ENCODE measurements around the gene SRPK2. TPM values are rescaled to one million over a fixed set of nuclear protein-coding genes. Genes with fewer than 3 reads are reported as not detected.

SRPK2 gene
- total and polyA plus RNA-seq, 2 of the 8 experiments (the other 6 are each of a cell fraction or from before 2014, with no cell fraction given): 10.0 to 47.1 TPM

DNA sequence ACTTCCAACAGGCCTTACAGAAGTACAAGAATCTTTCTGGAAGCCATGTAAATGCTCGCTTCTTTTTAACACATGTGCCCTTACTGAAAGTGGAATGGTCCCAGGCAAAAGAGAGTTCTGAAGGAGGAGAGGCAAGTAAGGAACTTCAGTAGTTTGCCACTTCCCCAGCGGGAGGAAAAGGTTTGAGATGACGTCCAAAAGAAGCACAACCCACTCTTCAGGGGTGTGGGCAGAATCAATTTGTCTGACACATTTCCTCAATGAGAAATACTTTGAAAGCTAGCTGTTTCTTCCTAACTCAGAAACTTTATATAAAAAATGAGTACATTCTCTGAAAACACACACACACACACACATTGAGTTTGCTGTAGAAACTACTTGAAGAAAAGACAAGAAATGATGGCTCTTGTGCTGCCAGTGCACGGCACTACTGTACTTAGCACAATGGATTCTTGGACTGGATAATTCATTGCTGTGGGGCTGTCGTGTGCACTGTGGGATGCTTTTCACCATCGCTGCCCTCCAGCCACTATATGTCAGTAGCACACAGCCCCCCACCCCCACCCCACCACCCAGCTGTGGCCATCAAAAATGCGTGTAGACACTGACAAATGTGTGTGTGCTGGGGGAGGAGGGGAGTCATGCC is 183.0 kb downstream of the SRPK2 start:
- no peaks in the 10 kb centered on the region for H3K27me3 ChIP-seq (replicated peaks in 1 of 4; ENCODE audit: control insufficient read depth in 3 of 4, extremely low read depth in 1 of 4, insufficient read depth in 3 of 4, low read length in 3 of 4)
- no peak overlapping the region for H3K18ac ChIP-seq (ENCODE audit: extremely low read depth, low read length)
- no peak overlapping the region for H3K9ac ChIP-seq (replicated peaks in 1 of 4; ENCODE audit: extremely low read depth in 1 of 4, low read depth in 3 of 4, low read length in 3 of 4)
- H4K91ac ChIP-seq (replicated peaks; ENCODE audit: insufficient read length, low read length): no peak overlapping the region
- H3K56ac ChIP-seq (replicated peaks; ENCODE audit: insufficient read length, low read depth, low read length): no peak overlapping the region
- H2AK5ac ChIP-seq (ENCODE audit: low read depth, low read length): no peak overlapping the region
- no peak overlapping the region for H2BK12ac ChIP-seq (ENCODE audit: low read depth, low read length)
- H3K23ac ChIP-seq (ENCODE audit: insufficient read length): no peak overlapping the region
- CTCF ChIA-PET (ENCODE audit: partially characterized antibody): interaction anchor here (1.2 to 1.5 kb wide), 2 partner anchors 15 to 23 kb away, joined by 3 read pairs; no protein-coding TSS in a partner anchor
- H2BK120ac ChIP-seq (replicated peaks; ENCODE audit: low read depth, low read length): no peak overlapping the region
- H3K4me1 ChIP-seq (replicated peaks in 1 of 4; ENCODE audit: control insufficient read depth in 3 of 4, insufficient read depth in 4 of 4, low read length in 3 of 4): peaks cover 0 to 4% (median under 1%) of the 10 kb centered on the region in 4 experiments; a peak in 3 of 7 replicates
- peaks cover 2% of the 10 kb centered on the region; the same call in 1 of the 2 replicates for H3K79me1 ChIP-seq (ENCODE audit: low read depth, low read length)
- no peak overlapping the region for H4K8ac ChIP-seq (ENCODE audit: extremely low read depth, insufficient read depth, low read length)
- H4K20me1 ChIP-seq (replicated peaks in 1 of 2; ENCODE audit: control insufficient read depth in 1 of 2, insufficient read depth in 2 of 2, low read length in 2 of 2): peaks cover 1 to 2% of the 10 kb centered on the region in 2 experiments
- H3K4ac ChIP-seq (replicated peaks; ENCODE audit: insufficient read length, low read depth, low read length): no peak overlapping the region
- H2BK5ac ChIP-seq (ENCODE audit: low read depth, low read length): no peak overlapping the region
- H3K4me2 ChIP-seq (ENCODE audit: insufficient read depth in 1 of 2, low read depth in 2 of 2, low read length in 2 of 2): no peak overlapping the region
- 75% methylated on average over 7 of the region's 7 CpGs; no CpG with 5 or more reads in 1 of the 2 experiments for WGBS, 2 experiments (ENCODE audit: extremely low coverage in 1 of 2, insufficient coverage in 1 of 2, insufficient read length in 1 of 2, insufficient replicate concordance in 2 of 2, low coverage in 1 of 2, low lambda C conversion rate in 2 of 2, missing lambda C conversion rate in 1 of 2)
- peaks cover 0 to 29% of the 10 kb centered on the region in 2 experiments; a peak in 2 of 4 replicates for H3K79me2 ChIP-seq (ENCODE audit: control insufficient read depth in 1 of 2, insufficient read depth in 2 of 2, low read length in 2 of 2)
- no peak for FAIRE-seq
- H2BK20ac ChIP-seq (ENCODE audit: low read length): no peak overlapping the region
- H3K14ac ChIP-seq (ENCODE audit: insufficient read length): no peak overlapping the region
- H2AFZ ChIP-seq (ENCODE audit: low read length): no peak overlapping the region
- H2BK15ac ChIP-seq (ENCODE audit: low read length): no peak overlapping the region
- H3K23me2 ChIP-seq (ENCODE audit: low read depth, low read length): no peaks in the 10 kb centered on the region; the same call in 1 of the 2 replicates
- TF ChIP-seq SAP30 (IDR thresholded peaks at IDR 0.05; ENCODE audit: insufficient read depth, insufficient replicate concordance, low read length) (no peak), BCL11A (IDR thresholded peaks at IDR 0.05; ENCODE audit: low read depth in 2 of 2, low read length in 2 of 2) (no peak), HDAC2 (IDR thresholded peaks at IDR 0.05; ENCODE audit: borderline replicate concordance in 1 of 2, low read depth in 2 of 2, low read length in 2 of 2) (no peak), BRCA1 (IDR thresholded peaks at IDR 0.05; ENCODE audit: low read depth, low read length) (no peak), JUND (IDR thresholded peaks at IDR 0.05; ENCODE audit: low read length) (no peak), TAF7 (optimal IDR thresholded peaks at IDR 0.05; ENCODE audit: borderline replicate concordance, low read depth, low read length) (no peak), SIN3A (conservative IDR thresholded peaks at IDR 0.05 in 1 of 2, IDR thresholded peaks at IDR 0.05 in 1 of 2; ENCODE audit: low read depth in 1 of 2, low read length in 2 of 2) (no peak), CREB1 (IDR thresholded peaks at IDR 0.05) (no peak), EGR1 (IDR thresholded peaks at IDR 0.05; ENCODE audit: borderline replicate concordance, low read depth, low read length) (no peak), POLR2A (IDR thresholded peaks at IDR 0.05; ENCODE audit: control extremely low read depth in 1 of 2, low read depth in 2 of 2, low read length in 2 of 2) (no peak)
- POLR2A ChIA-PET (ENCODE audit: partially characterized antibody): interaction anchor here (1.0 kb wide), 1 partner anchor 312 kb away, joined by 3 read pairs; no protein-coding TSS in a partner anchor
- H3K36me3 ChIP-seq (ENCODE audit: control insufficient read depth in 2 of 4, insufficient read depth in 4 of 4, low read length in 3 of 4): no peaks in the 10 kb centered on the region
- H3K9me3 ChIP-seq (ENCODE audit: insufficient read depth in 2 of 2, low read depth in 1 of 2, low read length in 1 of 2): no peaks in the 10 kb centered on the region
- no peak overlapping the region for H4K5ac ChIP-seq (ENCODE audit: insufficient read length, low read depth, low read length)
- DNase-seq (ENCODE audit: low read depth in 1 of 2, low spot score in 2 of 2): no peak
- no peak overlapping the region for H3K27ac ChIP-seq (ENCODE audit: low read depth, low read length)
- no peak overlapping the region for H3K4me3 ChIP-seq (ENCODE audit: extremely low read depth in 1 of 4, insufficient read depth in 2 of 4, low read depth in 3 of 4, low read length in 4 of 4)
